ENCODE data around the gene IFI27L1. TPM values are rescaled to one million over a fixed set of nuclear protein-coding genes. Genes with fewer than 3 reads are reported as not detected.

IFI27L1 gene
- total and polyA plus RNA-seq, 2 experiments from 2014 or later = 9.7 to 28.6 TPM

DNA sequence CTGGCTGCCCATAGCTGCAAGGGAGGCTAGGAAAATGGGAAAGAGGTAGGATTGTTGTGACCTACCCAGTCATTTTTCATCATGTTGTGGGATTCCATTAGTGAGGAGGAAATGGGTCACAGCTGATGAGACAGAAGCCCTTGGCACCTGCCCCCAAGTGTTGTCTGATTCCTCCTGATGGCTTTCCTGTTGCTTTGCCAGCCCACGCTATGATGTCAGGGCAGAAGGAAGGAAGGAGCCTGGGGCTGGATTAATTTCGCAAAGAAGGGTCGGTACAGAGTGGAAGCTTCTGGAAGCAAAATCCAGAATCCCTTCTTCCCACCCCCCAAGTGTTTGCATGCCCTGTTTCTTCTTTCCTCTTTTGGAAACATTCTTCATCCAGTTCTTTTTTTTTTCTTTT lies 46.2 kb upstream of the IFI27L1 start (continued):
- TF ChIP-seq, protein P1, sequence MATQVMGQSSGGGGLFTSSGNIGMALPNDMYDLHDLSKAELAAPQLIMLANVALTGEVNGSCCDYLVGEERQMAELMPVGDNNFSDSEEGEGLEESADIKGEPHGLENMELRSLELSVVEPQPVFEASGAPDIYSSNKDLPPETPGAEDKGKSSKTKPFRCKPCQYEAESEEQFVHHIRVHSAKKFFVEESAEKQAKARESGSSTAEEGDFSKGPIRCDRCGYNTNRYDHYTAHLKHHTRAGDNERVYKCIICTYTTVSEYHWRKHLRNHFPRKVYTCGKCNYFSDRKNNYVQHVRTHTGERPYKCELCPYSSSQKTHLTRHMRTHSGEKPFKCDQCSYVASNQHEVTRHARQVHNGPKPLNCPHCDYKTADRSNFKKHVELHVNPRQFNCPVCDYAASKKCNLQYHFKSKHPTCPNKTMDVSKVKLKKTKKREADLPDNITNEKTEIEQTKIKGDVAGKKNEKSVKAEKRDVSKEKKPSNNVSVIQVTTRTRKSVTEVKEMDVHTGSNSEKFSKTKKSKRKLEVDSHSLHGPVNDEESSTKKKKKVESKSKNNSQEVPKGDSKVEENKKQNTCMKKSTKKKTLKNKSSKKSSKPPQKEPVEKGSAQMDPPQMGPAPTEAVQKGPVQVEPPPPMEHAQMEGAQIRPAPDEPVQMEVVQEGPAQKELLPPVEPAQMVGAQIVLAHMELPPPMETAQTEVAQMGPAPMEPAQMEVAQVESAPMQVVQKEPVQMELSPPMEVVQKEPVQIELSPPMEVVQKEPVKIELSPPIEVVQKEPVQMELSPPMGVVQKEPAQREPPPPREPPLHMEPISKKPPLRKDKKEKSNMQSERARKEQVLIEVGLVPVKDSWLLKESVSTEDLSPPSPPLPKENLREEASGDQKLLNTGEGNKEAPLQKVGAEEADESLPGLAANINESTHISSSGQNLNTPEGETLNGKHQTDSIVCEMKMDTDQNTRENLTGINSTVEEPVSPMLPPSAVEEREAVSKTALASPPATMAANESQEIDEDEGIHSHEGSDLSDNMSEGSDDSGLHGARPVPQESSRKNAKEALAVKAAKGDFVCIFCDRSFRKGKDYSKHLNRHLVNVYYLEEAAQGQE (IDR thresholded peaks at IDR 0.05; ENCODE audit: unreplicated experiment) = no peak

DNA sequence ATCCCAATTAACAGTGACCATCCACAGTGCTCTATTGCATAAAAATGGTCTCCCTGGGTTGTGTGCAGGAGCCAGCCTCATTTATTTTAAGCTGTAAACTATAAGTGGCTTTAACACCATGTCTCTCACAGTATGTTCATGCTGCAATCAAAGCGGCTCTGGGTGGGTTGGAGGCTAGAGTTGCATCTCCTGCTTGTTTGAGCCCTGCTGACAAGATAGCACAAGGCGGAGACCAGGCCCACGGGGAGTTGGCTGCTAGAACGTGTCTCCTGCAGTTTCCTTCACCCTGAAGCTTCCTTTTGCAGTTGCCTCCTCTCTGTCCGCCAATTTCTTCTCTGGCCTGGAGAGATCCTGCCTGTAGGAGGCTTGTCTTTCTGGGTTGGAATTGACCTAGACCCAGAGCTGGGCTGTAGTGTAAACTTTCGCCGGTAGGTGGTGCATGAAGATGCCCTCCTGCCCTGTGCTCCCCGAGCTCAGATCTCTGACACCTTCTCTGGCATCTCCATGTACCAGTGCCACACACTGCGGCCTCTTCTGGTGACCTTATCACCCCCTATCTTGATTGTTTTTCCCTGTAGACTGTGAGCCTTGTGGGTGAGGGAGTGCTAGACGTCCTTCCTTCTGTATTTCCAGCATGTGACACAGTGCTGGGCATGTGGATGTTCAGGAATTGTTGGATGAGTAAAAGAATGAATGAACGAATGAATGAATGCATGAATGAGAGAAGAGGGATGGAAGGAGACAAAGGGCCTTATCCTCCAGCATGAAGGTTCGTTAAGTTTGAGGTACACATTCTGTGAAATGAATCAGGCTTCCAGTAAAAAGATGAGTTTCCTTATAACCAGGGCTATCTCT lies 44.6 kb upstream of the IFI27L1 start:
- H3K27me3 Mint-ChIP-seq (ENCODE audit: insufficient read depth, low read depth, poor library complexity) = peaks cover 11% of the 10 kb centered on the region
- Histone ChIP-seq H4K20me1 (replicated peaks; ENCODE audit: insufficient read depth) (no peaks in the 10 kb centered on the region), H3K27me3 (ENCODE audit: insufficient read depth) (no peaks in the 10 kb centered on the region), H2AFZ (no peak overlapping the region), H3F3A (replicated peaks; ENCODE audit: low read depth) (no peaks in the 10 kb centered on the region), H3K4me2 (no peak overlapping the region), H3K4me3 (no peak overlapping the region), H3K27ac (ENCODE audit: low read depth) (no peak overlapping the region), H3K79me2 (replicated peaks; ENCODE audit: insufficient read depth) (no peaks in the 10 kb centered on the region), H3K9me2 (ENCODE audit: insufficient read depth) (0 out of 2 replicates have a peak, but pooled peaks cover 4% of the 10 kb centered on the region), H3K36me3 (ENCODE audit: insufficient read depth) (no peaks in the 10 kb centered on the region), H3K4me1 (ENCODE audit: insufficient read depth) (no peaks in the 10 kb centered on the region)
- H3K4me1 Mint-ChIP-seq = peaks cover 8% of the 10 kb centered on the region; the same call in 2 of the 3 replicates
- DNase-seq (ENCODE audit: low spot score) = peak; percentile 86
- peaks cover 8% of the 10 kb centered on the region; the same call in 2 of the 3 replicates for H3K36me3 Mint-ChIP-seq (ENCODE audit: low read depth)
- ATAC-seq = peak; percentile 97
- TF ChIP-seq CREB1 (CRISPR knock-in tag; IDR thresholded peaks at IDR 0.05; ENCODE audit: low read depth) = no peak
- TF ChIP-seq, protein P2, sequence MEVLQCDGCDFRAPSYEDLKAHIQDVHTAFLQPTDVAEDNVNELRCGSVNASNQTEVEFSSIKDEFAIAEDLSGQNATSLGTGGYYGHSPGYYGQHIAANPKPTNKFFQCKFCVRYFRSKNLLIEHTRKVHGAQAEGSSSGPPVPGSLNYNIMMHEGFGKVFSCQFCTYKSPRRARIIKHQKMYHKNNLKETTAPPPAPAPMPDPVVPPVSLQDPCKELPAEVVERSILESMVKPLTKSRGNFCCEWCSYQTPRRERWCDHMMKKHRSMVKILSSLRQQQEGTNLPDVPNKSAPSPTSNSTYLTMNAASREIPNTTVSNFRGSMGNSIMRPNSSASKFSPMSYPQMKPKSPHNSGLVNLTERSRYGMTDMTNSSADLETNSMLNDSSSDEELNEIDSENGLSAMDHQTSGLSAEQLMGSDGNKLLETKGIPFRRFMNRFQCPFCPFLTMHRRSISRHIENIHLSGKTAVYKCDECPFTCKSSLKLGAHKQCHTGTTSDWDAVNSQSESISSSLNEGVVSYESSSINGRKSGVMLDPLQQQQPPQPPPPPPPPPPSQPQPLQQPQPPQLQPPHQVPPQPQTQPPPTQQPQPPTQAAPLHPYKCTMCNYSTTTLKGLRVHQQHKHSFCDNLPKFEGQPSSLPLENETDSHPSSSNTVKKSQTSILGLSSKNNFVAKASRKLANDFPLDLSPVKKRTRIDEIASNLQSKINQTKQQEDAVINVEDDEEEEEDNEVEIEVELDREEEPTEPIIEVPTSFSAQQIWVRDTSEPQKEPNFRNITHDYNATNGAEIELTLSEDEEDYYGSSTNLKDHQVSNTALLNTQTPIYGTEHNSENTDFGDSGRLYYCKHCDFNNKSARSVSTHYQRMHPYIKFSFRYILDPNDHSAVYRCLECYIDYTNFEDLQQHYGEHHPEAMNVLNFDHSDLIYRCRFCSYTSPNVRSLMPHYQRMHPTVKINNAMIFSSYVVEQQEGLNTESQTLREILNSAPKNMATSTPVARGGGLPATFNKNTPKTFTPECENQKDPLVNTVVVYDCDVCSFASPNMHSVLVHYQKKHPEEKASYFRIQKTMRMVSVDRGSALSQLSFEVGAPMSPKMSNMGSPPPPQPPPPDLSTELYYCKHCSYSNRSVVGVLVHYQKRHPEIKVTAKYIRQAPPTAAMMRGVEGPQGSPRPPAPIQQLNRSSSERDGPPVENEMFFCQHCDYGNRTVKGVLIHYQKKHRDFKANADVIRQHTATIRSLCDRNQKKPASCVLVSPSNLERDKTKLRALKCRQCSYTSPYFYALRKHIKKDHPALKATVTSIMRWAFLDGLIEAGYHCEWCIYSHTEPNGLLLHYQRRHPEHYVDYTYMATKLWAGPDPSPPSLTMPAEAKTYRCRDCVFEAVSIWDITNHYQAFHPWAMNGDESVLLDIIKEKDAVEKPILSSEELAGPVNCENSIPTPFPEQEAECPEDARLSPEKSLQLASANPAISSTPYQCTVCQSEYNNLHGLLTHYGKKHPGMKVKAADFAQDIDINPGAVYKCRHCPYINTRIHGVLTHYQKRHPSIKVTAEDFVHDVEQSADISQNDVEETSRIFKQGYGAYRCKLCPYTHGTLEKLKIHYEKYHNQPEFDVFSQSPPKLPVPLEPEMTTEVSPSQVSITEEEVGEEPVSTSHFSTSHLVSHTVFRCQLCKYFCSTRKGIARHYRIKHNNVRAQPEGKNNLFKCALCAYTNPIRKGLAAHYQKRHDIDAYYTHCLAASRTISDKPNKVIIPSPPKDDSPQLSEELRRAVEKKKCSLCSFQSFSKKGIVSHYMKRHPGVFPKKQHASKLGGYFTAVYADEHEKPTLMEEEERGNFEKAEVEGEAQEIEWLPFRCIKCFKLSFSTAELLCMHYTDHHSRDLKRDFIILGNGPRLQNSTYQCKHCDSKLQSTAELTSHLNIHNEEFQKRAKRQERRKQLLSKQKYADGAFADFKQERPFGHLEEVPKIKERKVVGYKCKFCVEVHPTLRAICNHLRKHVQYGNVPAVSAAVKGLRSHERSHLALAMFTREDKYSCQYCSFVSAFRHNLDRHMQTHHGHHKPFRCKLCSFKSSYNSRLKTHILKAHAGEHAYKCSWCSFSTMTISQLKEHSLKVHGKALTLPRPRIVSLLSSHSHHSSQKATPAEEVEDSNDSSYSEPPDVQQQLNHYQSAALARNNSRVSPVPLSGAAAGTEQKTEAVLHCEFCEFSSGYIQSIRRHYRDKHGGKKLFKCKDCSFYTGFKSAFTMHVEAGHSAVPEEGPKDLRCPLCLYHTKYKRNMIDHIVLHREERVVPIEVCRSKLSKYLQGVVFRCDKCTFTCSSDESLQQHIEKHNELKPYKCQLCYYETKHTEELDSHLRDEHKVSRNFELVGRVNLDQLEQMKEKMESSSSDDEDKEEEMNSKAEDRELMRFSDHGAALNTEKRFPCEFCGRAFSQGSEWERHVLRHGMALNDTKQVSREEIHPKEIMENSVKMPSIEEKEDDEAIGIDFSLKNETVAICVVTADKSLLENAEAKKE (CRISPR knock-in tag; IDR thresholded peaks at IDR 0.05) = peak; percentile 75
- TF ChIP-seq, protein P3, sequence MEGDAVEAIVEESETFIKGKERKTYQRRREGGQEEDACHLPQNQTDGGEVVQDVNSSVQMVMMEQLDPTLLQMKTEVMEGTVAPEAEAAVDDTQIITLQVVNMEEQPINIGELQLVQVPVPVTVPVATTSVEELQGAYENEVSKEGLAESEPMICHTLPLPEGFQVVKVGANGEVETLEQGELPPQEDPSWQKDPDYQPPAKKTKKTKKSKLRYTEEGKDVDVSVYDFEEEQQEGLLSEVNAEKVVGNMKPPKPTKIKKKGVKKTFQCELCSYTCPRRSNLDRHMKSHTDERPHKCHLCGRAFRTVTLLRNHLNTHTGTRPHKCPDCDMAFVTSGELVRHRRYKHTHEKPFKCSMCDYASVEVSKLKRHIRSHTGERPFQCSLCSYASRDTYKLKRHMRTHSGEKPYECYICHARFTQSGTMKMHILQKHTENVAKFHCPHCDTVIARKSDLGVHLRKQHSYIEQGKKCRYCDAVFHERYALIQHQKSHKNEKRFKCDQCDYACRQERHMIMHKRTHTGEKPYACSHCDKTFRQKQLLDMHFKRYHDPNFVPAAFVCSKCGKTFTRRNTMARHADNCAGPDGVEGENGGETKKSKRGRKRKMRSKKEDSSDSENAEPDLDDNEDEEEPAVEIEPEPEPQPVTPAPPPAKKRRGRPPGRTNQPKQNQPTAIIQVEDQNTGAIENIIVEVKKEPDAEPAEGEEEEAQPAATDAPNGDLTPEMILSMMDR (conservative IDR thresholded peaks at IDR 0.05; ENCODE audit: low read depth in 2 of 2) = peak; percentile 78 to 83
- no peak overlapping the region for H3K27ac Mint-ChIP-seq
- H3K9me3 Mint-ChIP-seq = peaks cover 8% of the 10 kb centered on the region; the same call in 2 of the 3 replicates
- no peak overlapping the region for H3K4me3 Mint-ChIP-seq

Data from GM23338 (cell line).